Common myeloid progenitor, CD34-positive (primary cell): ENCODE measurements around the gene ZNF133.
A peak's percentile ranks its signal among the peaks of the same experiment; 100 is the strongest.

Source experiments
- CTCF ChIA-PET: fragments of 350-600 bp; sonication (Branson Sonifier 250); formaldehyde crosslinking; loops from one replicate; lab custom pipeline; 2021; ENCODE audit warnings: antibody characterized with exemption; lab: Charles Lee
- POLR2A ChIA-PET: fragments of 350-600 bp; sonication (Branson Sonifier 250); formaldehyde crosslinking; loops from one replicate; lab custom pipeline; 2021; ENCODE audit warnings: antibody characterized with exemption; lab: Charles Lee
- DNase-seq, 3 donors: peaks; one replicate each; pipeline versions ENCODE4 v3.0.0 to v3.0.0-alpha.2; 2013
- H3K27ac ChIP-seq, 2 experiments: 1 replicate in 1 of 2; 2 replicates in 1 of 2; pipeline ENCODE4 v1.7.0; 2013; ENCODE audit warnings: inconsistent platforms in 2 of 2, low read length in 2 of 2, mild to moderate bottlenecking in 2 of 2, low read depth in 1 of 2, moderate library complexity in 1 of 2; ENCODE audit not compliant: severe bottlenecking in 2 of 2, insufficient read depth in 1 of 2, poor library complexity in 1 of 2
- H3K27me3 ChIP-seq, 5 experiments: replicated peaks in 2 of 5; 1 replicate in 3 of 5; 2 replicates in 2 of 5; pipeline versions ENCODE4 v1.6.1 to v1.7.0; 2013; ENCODE audit warnings: low read length in 4 of 5, mild to moderate bottlenecking in 2 of 5, moderate library complexity in 2 of 5, inconsistent platforms in 1 of 5; ENCODE audit not compliant: insufficient read depth in 5 of 5, control insufficient read depth in 4 of 5
- H3K36me3 ChIP-seq, 4 experiments: 1 replicate in 2 of 4; 2 replicates in 2 of 4; pipeline versions ENCODE4 v1.6.1 to v1.7.0; 2013; ENCODE audit warnings: low read length in 3 of 4, control low read depth in 1 of 4, mild to moderate bottlenecking in 1 of 4; ENCODE audit not compliant: control insufficient read depth in 4 of 4, insufficient read depth in 4 of 4
- H3K4me1 ChIP-seq, 4 experiments: 1 replicate in 3 of 4; 2 replicates in 1 of 4; pipeline versions ENCODE4 v1.6.1 to v1.7.1; 2013; ENCODE audit warnings: low read length in 3 of 4, mild to moderate bottlenecking in 3 of 4, control low read depth in 1 of 4, inconsistent platforms in 1 of 4, moderate library complexity in 1 of 4; ENCODE audit not compliant: control insufficient read depth in 4 of 4, insufficient read depth in 4 of 4; ENCODE audit errors: control extremely low read depth in 1 of 4
- H3K4me3 ChIP-seq, 7 experiments: 1 replicate in 4 of 7; 2 replicates in 3 of 7; pipeline versions ENCODE4 v1.5.1 to v1.7.0; 2013; ENCODE audit warnings: mild to moderate bottlenecking in 7 of 7, low read length in 6 of 7, moderate library complexity in 6 of 7, inconsistent platforms in 2 of 7, low read depth in 2 of 7, control low read depth in 1 of 7; ENCODE audit not compliant: insufficient read depth in 4 of 7, control insufficient read depth in 1 of 7; ENCODE audit errors: extremely low read depth in 1 of 7
- H3K9me3 ChIP-seq, 5 experiments: 1 replicate in 4 of 5; 2 replicates in 1 of 5; pipeline versions ENCODE4 v1.6.1 to v1.7.1; 2013; ENCODE audit warnings: low read length in 4 of 5, mild to moderate bottlenecking in 2 of 5, inconsistent platforms in 1 of 5, low read depth in 1 of 5, moderate library complexity in 1 of 5; ENCODE audit not compliant: control insufficient read depth in 4 of 5, insufficient read depth in 2 of 5; ENCODE audit errors: control extremely low read depth in 1 of 5
- WGBS: methylation state at CpG from one replicate; pipeline ENCODE4 v1.1.5; 2013; ENCODE audit not compliant: insufficient coverage; 5-methylcytosine and 5-hydroxymethylcytosine counted together

Gene ZNF133

DNA sequence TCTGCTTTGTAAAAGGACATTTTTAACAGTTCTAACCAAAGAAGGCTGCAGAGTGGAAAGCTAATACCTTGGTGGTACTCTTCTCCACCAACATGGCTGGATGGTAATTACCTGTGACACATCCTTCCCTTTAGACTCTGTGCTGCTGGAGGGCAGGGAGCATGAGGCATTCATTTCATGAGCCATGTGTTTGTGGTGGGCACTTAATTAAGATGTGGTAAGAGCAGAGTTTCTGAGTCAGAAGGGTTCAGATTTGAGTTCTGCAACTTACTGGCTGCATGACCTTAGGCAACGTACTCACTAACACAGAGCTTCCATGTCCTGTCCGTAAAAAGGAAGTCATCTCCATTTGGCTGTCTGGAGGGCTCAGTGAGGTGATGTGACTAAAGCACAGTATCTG is 9.1 kb upstream of the ZNF133 start:
- peaks cover 7 to 18% (median 14%) of the 10 kb centered on the region in 5 experiments for H3K27me3 ChIP-seq
- H3K4me1 ChIP-seq: peaks cover 0 to 3% (median under 1%) of the 10 kb centered on the region in 4 experiments
- peaks cover 0 to 4% (median 1%) of the 10 kb centered on the region in 5 experiments for H3K9me3 ChIP-seq
- 90% methylated on average over 2 of the region's 2 CpGs for WGBS
- no peaks in the 10 kb centered on the region for H3K36me3 ChIP-seq
- CTCF ChIA-PET: interaction anchor here (1.8 kb wide), 1 partner anchor 9 kb away, joined by 5 read pairs; the partner anchor contains the start of gene ZNF133
- DNase-seq: peak in 2 of 3 donors; percentile 15 to 36
- POLR2A ChIA-PET: no interaction called here
- H3K27ac ChIP-seq: no peak overlapping the region
- H3K4me3 ChIP-seq: no peak overlapping the region

DNA sequence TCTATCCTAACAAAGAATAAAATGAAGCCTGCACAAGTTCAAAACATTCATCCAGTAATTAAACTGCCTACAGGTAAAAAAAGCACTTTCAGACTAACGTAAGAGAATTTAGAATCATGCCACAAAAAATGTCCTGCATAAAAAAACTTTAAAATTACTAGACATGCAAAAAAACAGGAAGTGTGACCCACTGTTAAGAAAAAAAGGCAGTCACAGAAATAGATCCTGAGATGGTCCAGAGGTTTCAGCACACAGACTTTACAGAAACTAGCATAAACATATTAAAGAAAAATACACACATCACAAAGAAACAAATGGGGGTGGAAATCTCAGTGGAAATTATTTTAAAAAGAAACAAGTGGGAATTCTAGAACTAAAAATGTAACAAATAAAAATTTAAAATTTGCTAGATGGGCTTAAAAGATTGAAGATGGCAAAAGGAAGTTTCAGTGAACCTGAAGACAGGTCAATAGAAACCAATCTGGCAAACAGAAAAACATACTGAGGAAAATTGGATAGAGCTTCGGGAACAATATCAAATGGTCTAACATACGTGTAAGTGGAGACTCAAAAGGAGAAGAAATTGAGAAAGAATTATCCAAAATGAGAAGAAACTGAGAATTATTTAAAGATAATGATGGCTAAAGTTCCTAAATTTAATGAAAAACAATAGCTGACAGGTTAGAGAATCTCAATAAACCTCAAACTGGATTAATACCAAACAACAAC is 3.4 kb upstream of the ZNF133 start:
- peak; percentile 14 to 50 (median 47) for DNase-seq
- no peak overlapping the region for H3K4me3 ChIP-seq
- H3K27me3 ChIP-seq: peaks cover 0 to 16% (median 10%) of the 10 kb centered on the region in 5 experiments
- CTCF ChIA-PET: no interaction called here
- H3K9me3 ChIP-seq: peaks cover 3 to 27% (median 12%) of the 10 kb centered on the region in 5 experiments
- WGBS: 82% methylated on average over 2 of the region's 3 CpGs
- no peaks in the 10 kb centered on the region for H3K36me3 ChIP-seq
- POLR2A ChIA-PET: no interaction called here
- no peak overlapping the region for H3K27ac ChIP-seq
- H3K4me1 ChIP-seq: peaks cover 3 to 14% (median 12%) of the 10 kb centered on the region in 4 experiments

DNA sequence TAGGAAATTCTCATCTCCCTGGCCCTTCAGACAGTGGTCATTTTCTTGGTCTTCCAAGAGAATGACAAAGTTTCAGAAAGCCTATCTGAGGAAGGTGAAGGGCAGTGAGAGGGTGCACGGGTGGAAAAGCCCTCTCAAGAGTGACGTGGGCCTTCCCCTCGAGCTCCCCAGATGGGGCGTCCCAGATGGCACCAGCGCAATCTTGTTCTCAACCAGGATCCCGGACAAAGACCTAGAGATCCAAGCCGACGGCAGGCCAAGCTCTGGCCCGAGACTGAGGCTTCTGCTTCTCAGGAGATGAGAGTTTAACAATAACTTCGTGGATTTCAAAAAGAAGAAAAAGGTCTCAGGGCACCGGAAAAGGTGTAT is 797 bp upstream of the ZNF133 start:
- WGBS: 15% methylated on average over 11 of the region's 11 CpGs
- no peak for DNase-seq
- peaks cover 0 to 12% (median 9%) of the 10 kb centered on the region in 4 experiments for H3K36me3 ChIP-seq
- ChIA-PET CTCF (interaction anchor here (0.9 to 1.8 kb wide), 4 partner anchors 12 to 213 kb away, joined by 3 to 4 read pairs (median 3); no protein-coding TSS in a partner anchor), POLR2A (no interaction called here)
- peaks cover 3 to 27% (median 12%) of the 10 kb centered on the region in 5 experiments for H3K9me3 ChIP-seq
- H3K4me3 ChIP-seq: peak overlapping the region; percentile 69 to 96 (median 92)
- peaks cover 3 to 14% (median 12%) of the 10 kb centered on the region in 4 experiments for H3K4me1 ChIP-seq
- peaks cover 0 to 11% (median 4%) of the 10 kb centered on the region in 5 experiments for H3K27me3 ChIP-seq
- H3K27ac ChIP-seq: peak overlapping the region; percentile 97 to 99

DNA sequence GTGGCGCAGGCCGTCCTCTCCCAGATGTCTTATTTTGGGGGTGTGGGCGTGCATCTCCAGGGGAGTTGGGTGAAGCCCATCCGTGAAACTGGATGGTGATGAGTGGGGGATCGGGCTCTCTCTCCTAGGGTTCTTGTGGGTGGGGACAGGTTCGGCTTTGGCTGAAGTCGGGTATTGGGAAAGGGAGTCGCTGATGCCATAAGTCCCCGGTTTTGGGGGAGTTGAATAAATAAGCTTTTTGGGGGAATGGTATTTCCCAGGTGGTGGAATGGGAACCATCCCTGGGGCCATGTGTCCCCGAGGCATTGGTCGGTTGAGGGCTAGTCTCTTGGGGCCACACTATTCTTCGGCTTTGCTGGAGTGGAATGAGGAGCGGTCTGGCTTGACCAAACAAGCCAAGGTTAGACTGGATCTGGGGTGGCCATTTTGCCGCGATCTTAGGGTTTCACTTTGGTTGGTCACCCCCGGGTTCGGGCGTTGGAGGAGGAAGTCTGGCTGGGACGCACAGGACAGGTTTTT is 481 bp downstream of the ZNF133 start:
- POLR2A ChIA-PET: interaction anchor here (0.7 kb wide), 1 partner anchor 178 kb away, joined by 4 read pairs; the partner anchor contains the start of genes DZANK1 and POLR3F
- no peak for DNase-seq

DNA sequence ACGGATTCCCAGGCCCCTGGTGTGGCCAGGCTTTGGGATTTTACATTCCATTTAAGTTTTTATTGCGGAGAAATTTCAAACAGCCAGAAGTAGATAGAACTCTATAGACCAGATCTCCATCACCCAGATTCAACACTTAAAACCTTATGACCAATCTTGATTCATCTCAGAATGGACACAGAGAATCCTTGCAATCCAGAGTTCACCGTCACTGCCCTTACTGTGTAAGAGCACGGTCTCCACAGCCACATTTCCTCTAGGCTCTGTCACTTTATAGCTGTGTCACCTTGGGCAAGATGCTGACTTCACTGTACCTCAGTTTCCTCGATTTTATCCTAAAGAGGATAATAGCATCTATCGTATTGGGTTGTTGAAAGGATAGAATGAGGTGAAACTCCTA is 979 bp downstream of the ZNF133 start:
- peaks cover 3 to 35% (median 9%) of the 10 kb centered on the region in 5 experiments for H3K9me3 ChIP-seq
- peaks cover 0 to 4% (median 0%) of the 10 kb centered on the region in 5 experiments for H3K27me3 ChIP-seq
- 82% methylated on average over 4 of the region's 6 CpGs for WGBS
- H3K27ac ChIP-seq: no peak overlapping the region
- POLR2A ChIA-PET: no interaction called here
- DNase-seq: no peak
- H3K4me1 ChIP-seq: peaks cover 3 to 14% (median 12%) of the 10 kb centered on the region in 4 experiments
- peak overlapping the region; percentile 69 to 96 (median 92) for H3K4me3 ChIP-seq
- CTCF ChIA-PET: interaction anchor here (0.6 to 1.9 kb wide), 4 partner anchors 9 to 623 kb away, joined by 3 to 5 read pairs (median 4); no protein-coding TSS in a partner anchor
- H3K36me3 ChIP-seq: peaks cover 0 to 26% (median 16%) of the 10 kb centered on the region in 4 experiments

More for the DNA sequence above, 481 bp downstream of the ZNF133 start:
- H3K36me3 ChIP-seq: peaks cover 0 to 22% (median 15%) of the 10 kb centered on the region in 4 experiments
- CTCF ChIA-PET: interaction anchor here (0.6 to 1.9 kb wide), 5 partner anchors 9 to 622 kb away, joined by 3 to 5 read pairs (median 4); no protein-coding TSS in a partner anchor
- H3K4me3 ChIP-seq: peak overlapping the region; percentile 69 to 96 (median 92)
- peaks cover 3 to 36% (median 12%) of the 10 kb centered on the region in 5 experiments for H3K9me3 ChIP-seq
- WGBS: 5% methylated on average over 13 of the region's 19 CpGs
- peak overlapping the region; percentile 97 to 99 for H3K27ac ChIP-seq
- H3K4me1 ChIP-seq: peaks cover 3 to 14% (median 12%) of the 10 kb centered on the region in 4 experiments
- peaks cover 0 to 5% (median 0%) of the 10 kb centered on the region in 5 experiments for H3K27me3 ChIP-seq

DNA sequence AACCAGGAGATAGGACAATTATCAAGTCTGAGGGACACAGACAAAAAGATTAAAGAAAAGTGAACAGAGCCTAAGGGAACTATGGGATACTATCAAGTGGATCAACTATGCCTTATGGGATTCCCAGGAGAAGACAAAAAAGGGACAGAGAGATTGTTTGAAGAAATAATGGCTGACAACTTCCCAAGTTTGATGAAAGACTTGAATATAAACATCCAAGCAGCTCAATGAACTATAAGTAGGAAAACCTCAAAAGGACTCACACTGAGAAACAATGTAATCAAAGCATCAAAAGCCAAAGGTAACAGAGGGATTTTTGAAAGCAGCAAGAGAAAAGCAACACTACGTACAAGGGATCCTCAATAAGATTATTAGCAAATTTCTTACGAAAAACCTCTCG is 11.0 kb downstream of the ZNF133 start:
- H3K4me3 ChIP-seq: peak overlapping the region in 1 of 7 experiments; percentile 5
- H3K9me3 ChIP-seq: peaks cover 4 to 50% (median 10%) of the 10 kb centered on the region in 5 experiments
- H3K27ac ChIP-seq: no peak overlapping the region
- H3K4me1 ChIP-seq: no peaks in the 10 kb centered on the region
- H3K27me3 ChIP-seq: no peaks in the 10 kb centered on the region
- POLR2A ChIA-PET: no interaction called here
- WGBS: 94% methylated on average over 3 of the region's 3 CpGs
- no peak for DNase-seq
- H3K36me3 ChIP-seq: peaks cover 10 to 33% (median 14%) of the 10 kb centered on the region in 4 experiments
- CTCF ChIA-PET: interaction anchor here (0.9 to 1.0 kb wide), 2 partner anchors 11 to 13 kb away, joined by 3 read pairs; partner anchors contain the start of gene ZNF133
